Measurements from ENCODE around the gene CELF1. TPM values are rescaled to one million over a fixed set of nuclear protein-coding genes. Genes with fewer than 3 reads are reported as not detected.

CELF1 gene
- total RNA-seq (2022), result 173 and 189 TPM in 2 replicates
- Bru-seq, nascent RNA, result percentile 95 among the genes with signal in this experiment
- percentile 96 among the genes with signal in this experiment for BruChase-seq, experiment 1, labeled RNA remaining after a 6-hour chase
- percentile 96 among the genes with signal in this experiment for BruChase-seq, experiment 2, labeled RNA remaining after a 2-hour chase
- long read RNA-seq, full-length matches to known transcripts, result 3 of 118 reads
- long read RNA-seq, partial matches to known transcripts, result 32 of 118 reads
- long read RNA-seq, other reads (novel, unspliced or antisense), result 83 of 118 reads

GRCh38 chr11:47552566-47553405 lies at the start of gene CELF1:
Gene CELF1 (minus strand): TSS chr11:47553132. CDS start chr11:47499523, 53,609 bp downstream.
- peak; percentile 92 for TF ChIP-seq CTCF (IDR thresholded peaks at IDR 0.05; ENCODE audit: unreplicated experiment)
- no TSS peak for BruUV-seq (replicated peaks)
- H3K27me3 Mint-ChIP-seq (ENCODE audit: insufficient read depth, unreplicated experiment), result no peaks in the 10 kb centered on the region
- peak; percentile 92 for DNase-seq (ENCODE audit: unreplicated experiment)
- peak within 1 kb of the TSS; percentile 96 for H3K27ac Mint-ChIP-seq (ENCODE audit: low read depth, unreplicated experiment)
- peaks cover 12% of the 10 kb centered on the region for H3K36me3 Mint-ChIP-seq (ENCODE audit: insufficient read depth, unreplicated experiment)
- ChIA-PET CTCF (interaction anchor here (0.6 to 3.4 kb wide), 22 partner anchors 13 to 331 kb away, joined by 3 to 22 read pairs (median 4); partner anchors contain the start of genes KBTBD4, NDUFS3 and PTPMT1), POLR2A (interaction anchor here (0.6 to 5.1 kb wide), 29 partner anchors 9 to 338 kb away, joined by 3 to 61 read pairs (median 5); partner anchors contain the start of genes DDB2, KBTBD4, NDUFS3 and PSMC3)
- H3K4me1 Mint-ChIP-seq (ENCODE audit: insufficient read depth, unreplicated experiment), result peaks cover 21% of the 10 kb centered on the region
- intact Hi-C loops (cut with micrococcal nuclease), result loop anchor here (5.0 kb wide), 2 partner anchors 55 to 85 kb away; no protein-coding TSS in a partner anchor
- H3K4me3 Mint-ChIP-seq (ENCODE audit: unreplicated experiment), result peak within 1 kb of the TSS; percentile 100
- H3K9me3 Mint-ChIP-seq (ENCODE audit: unreplicated experiment), result no peaks in the 10 kb centered on the region

- Mint-ChIP-seq H3K4me1 (ENCODE audit: insufficient read depth, unreplicated experiment) (no peaks in the 10 kb centered on the region), H3K36me3 (ENCODE audit: insufficient read depth, unreplicated experiment) (no peaks in the 10 kb centered on the region), H3K27me3 (ENCODE audit: insufficient read depth, unreplicated experiment) (peaks cover 13% of the 10 kb centered on the region), H3K27ac (ENCODE audit: low read depth, unreplicated experiment) (no peak overlapping the region), H3K9me3 (ENCODE audit: unreplicated experiment) (no peaks in the 10 kb centered on the region), H3K4me3 (ENCODE audit: unreplicated experiment) (no peak overlapping the region)
- no peak for TF ChIP-seq CTCF (IDR thresholded peaks at IDR 0.05; ENCODE audit: unreplicated experiment)
- POLR2A ChIA-PET, result no interaction called here
- no peak for DNase-seq (ENCODE audit: unreplicated experiment)
- no TSS peak for BruUV-seq (replicated peaks)
- intact Hi-C loops (cut with micrococcal nuclease), result no loop called here
- CTCF ChIA-PET, result no interaction called here
These were observed 47.0 kb upstream of the CELF1 start for GRCh38 chr11:47599902-47600301.

GRCh38 chr11:47595967-47596366 lies 43.0 kb upstream of the CELF1 start:
- intact Hi-C loops (cut with micrococcal nuclease), result no loop called here
- Mint-ChIP-seq H3K4me1 (ENCODE audit: insufficient read depth, unreplicated experiment) (no peaks in the 10 kb centered on the region), H3K27ac (ENCODE audit: low read depth, unreplicated experiment) (no peak overlapping the region), H3K9me3 (ENCODE audit: unreplicated experiment) (no peaks in the 10 kb centered on the region), H3K36me3 (ENCODE audit: insufficient read depth, unreplicated experiment) (no peaks in the 10 kb centered on the region), H3K27me3 (ENCODE audit: insufficient read depth, unreplicated experiment) (peaks cover 34% of the 10 kb centered on the region), H3K4me3 (ENCODE audit: unreplicated experiment) (no peak overlapping the region)
- ChIA-PET POLR2A (interaction anchor here (0.9 to 1.2 kb wide), 5 partner anchors 11 to 25 kb away, joined by 3 to 4 read pairs (median 3); partner anchors contain the start of genes KBTBD4 and NDUFS3), CTCF (interaction anchor here (0.6 kb wide), 1 partner anchor 163 kb away, joined by 3 read pairs; no protein-coding TSS in a partner anchor)
- no peak for DNase-seq (ENCODE audit: unreplicated experiment)
- no peak for TF ChIP-seq CTCF (IDR thresholded peaks at IDR 0.05; ENCODE audit: unreplicated experiment)
- no TSS peak for BruUV-seq (replicated peaks)

GRCh38 chr11:47595029-47595428 lies 42.1 kb upstream of the CELF1 start:
- no peaks in the 10 kb centered on the region for H3K36me3 Mint-ChIP-seq (ENCODE audit: insufficient read depth, unreplicated experiment)
- DNase-seq (ENCODE audit: unreplicated experiment), result no peak
- no TSS peak for BruUV-seq (replicated peaks)
- POLR2A ChIA-PET, result interaction anchor here (0.9 to 1.2 kb wide), 4 partner anchors 12 to 26 kb away, joined by 3 to 4 read pairs (median 3); no protein-coding TSS in a partner anchor
- CTCF ChIA-PET, result interaction anchor here (0.5 kb wide), 1 partner anchor 1328 kb away, joined by 3 read pairs; no protein-coding TSS in a partner anchor
- intact Hi-C loops (cut with micrococcal nuclease), result no loop called here
- H3K9me3 Mint-ChIP-seq (ENCODE audit: unreplicated experiment), result no peaks in the 10 kb centered on the region
- no peaks in the 10 kb centered on the region for H3K4me1 Mint-ChIP-seq (ENCODE audit: insufficient read depth, unreplicated experiment)
- no peak for TF ChIP-seq CTCF (IDR thresholded peaks at IDR 0.05; ENCODE audit: unreplicated experiment)
- H3K27me3 Mint-ChIP-seq (ENCODE audit: insufficient read depth, unreplicated experiment), result peaks cover 34% of the 10 kb centered on the region
- H3K4me3 Mint-ChIP-seq (ENCODE audit: unreplicated experiment), result no peak overlapping the region
- H3K27ac Mint-ChIP-seq (ENCODE audit: low read depth, unreplicated experiment), result no peak overlapping the region

Data from MCF 10A (cell line).